T1000 (cell line): ENCODE measurements around the gene UBE2E2.

Experiments
- DNase-seq: peaks from one replicate; lab custom pipeline; 2025; ENCODE audit warnings: mixed read lengths; lab: John Stamatoyannopoulos, UW

UBE2E2 gene

DNA sequence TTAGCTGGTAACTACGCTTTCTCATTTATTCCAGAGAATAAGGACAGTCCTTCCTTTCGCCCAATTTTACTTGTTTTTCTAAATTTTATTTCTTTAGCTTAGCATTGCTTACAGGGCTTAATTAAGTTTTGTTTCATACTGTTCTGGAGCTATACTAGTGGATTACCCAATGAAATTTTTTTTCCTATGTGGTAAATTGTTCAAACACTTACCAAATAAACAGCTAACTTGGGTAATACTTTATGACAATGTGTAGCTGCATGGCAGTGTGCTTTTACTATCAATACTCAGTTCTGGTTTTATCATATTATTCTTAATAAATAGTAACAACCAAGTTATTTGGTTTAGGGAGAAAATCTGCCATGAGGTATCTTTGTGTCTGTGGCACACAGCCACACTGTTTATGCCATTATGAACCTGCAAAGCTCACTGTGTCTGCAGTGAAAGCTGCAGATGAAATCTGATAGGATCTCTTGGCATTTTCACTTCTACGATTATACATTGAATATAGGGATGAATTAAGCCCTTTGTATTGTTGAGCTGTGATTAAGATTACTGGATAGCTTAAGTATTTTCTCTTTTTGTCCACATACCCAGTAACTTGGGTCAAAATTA, 37.2 kb downstream of the UBE2E2 start:
- DNase-seq: no peak

- no peak for DNase-seq
These were observed 38.1 kb downstream of the UBE2E2 start for GRCh38 chr3:23241256-23241655.

GRCh38 chr3:23242106-23242505, 39.0 kb downstream of the UBE2E2 start:
- DNase-seq: no peak

DNA sequence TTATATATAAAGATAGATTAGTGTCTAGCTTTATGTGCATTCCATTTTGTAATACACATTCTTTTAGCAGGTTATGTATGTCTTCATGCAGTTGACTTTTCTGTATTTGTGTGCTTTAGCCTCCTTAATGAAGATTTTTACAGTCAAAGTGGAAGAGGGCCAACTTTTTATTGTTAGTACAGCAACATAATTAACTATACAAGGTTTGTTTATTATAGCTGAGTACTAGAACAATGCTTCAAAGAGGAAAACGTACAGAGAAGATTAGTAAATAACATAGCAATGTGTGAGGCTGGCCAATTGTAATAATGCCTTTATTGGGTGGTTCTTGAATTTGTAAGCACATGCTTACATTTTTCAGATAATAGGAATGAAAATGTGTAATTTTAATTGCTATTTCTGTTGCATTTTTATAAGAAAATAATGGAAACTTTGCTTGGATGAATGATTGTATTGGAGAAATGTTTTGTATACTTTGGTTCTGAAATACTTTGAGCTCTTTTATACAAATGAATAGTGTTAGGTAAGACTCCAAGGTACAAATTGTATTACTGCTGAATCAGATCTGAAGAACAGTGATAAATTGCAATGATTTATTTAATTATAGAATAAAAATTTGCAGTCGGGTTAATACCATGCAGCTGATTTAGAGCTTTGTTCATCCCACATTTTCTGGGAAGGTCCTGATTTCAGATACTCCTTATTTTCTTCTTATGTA, 41.4 kb downstream of the UBE2E2 start:
- DNase-seq: no peak

DNA sequence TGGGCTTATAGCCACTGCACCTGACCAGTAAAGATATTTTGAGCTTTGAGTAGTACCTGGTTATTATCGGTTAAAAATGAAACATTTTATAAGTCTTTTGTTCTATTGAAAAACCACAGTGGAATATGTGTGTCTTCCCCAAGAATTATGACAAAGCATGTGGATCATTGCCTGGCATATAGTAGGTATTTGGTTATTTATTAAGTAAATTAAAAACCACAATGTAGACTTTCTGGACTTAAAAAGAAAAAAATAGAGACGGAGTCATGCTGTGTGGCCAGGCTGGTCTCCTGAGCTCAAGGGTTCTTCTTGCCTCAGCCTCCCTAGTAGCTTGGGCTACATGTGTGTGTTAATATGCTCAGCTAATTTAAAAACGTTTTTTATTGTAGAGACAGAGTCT, 43.5 kb downstream of the UBE2E2 start:
- no peak for DNase-seq

DNA sequence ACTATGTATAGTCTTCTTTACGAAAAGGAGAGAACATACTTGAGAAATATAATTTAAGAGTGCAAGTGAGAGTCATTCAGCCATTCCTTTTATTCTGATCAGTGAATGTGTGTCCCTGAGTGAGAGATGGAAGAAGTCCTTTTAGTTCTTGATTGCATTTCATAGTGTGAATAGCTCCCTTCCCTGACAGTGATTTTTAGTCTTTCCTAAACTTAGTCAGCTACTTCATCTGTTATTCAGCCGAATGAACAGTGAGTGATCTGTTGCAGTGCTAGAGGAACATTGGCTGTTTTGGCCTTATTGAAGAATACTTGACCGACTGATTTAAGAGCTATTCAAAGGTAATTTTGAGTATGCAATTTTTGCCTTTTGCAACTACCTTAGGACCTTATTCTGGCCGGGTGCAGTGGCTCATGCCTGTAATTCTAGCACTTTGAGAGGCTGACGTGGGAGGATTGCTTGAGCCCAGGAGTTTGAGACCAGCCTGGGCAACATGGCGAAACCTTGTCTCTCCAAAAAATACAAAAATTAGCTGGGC, 45.5 kb downstream of the UBE2E2 start:
- DNase-seq: no peak

DNA sequence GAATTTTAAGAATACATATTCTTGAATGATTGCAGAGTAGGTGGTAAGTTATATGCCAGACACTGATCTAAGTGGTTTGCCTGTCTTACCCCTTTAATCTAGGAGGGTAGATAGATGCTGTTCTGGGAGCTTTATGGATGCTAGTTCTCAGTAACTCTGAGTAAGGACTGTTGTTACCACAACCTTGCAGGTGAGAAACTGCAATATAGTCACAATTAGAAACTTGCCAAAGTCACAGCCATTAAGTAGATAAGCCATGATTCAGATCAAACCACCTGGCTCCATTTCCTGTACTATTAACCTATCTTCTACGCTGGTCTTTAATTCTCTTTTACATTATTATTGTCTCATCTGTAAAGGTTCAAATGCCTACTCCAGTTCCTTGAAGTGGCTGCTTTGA, 46.8 kb downstream of the UBE2E2 start:
- DNase-seq: no peak

GRCh38 chr3:23252122-23252521, 49.0 kb downstream of the UBE2E2 start:
- no peak for DNase-seq

DNA sequence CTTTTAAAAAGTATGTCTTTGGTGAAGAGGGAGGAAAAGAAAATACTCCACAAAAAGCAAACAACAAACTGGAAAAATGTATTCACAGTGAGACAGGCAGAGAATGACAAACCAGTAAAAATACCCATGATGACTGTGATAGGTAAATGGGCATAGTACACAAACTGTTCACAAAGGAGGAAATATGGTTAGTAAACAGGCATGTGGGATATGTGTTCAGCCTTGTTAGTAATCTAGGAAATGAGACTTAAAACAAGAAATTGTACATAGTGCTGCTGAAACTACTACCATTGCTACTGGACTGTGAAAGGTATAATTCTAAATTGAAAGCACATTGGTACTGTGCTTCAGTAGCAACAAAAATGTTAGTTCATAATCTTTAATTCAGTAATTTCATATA, 50.1 kb downstream of the UBE2E2 start:
- no peak for DNase-seq

DNA sequence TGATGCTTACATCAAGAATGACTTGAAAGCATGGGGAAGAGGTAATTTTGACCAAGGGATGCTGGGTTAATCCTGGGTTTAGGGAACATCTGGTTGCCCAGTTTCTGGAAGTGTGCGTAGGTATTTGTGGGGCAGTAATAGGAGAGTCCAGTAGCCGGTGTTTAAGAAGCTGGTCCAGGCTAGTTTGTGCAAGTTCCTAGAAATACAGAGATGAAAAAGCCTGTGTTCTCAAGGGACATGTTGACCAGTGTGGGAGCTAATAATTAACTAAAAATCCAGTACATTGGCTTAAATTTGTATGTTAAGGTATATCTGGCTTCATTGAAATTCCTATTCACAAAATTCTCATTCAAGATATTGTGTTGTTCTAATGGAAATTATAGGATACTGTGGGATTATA, 51.2 kb downstream of the UBE2E2 start:
- DNase-seq: no peak

DNA sequence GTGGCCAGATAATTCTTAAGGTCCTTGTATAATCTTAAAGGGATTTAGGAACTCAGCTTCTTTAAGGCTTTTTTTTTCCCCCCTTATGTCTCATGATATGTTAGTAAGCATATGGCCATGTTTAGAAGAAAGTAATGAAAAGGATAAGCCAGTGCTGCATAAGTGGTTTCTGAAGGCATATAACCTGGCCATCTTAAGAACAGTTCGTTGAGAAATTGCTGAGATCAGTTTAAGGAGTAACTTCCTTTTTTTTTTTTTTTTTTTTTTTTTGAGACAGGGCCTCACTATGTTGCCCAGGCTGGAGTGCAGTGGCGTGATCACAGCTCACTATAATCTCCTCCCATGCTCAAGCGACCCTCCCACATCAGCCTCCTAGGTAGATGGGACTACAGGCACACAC, 51.7 kb downstream of the UBE2E2 start:
- no peak for DNase-seq

- DNase-seq: no peak
These were observed 53.8 kb downstream of the UBE2E2 start for GRCh38 chr3:23256741-23257435.

DNA sequence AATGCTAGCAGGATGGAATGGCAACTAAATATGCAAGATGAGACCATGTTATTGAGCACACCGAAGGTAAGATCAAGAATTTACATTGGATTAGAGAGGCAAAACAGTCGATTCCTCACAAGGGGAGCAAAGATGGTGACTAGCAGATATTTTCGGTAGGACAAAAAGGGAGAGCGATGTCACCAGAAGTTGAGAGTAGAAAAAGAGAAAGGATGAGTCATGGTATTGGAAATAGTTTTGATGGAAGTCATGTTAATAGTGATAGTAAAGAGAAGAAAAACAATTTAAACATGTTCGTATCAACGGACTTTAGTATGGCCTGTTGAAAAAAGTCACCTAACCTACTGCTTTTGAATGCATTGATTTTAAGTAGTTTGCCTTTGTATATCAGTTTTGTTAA, 55.0 kb downstream of the UBE2E2 start:
- DNase-seq: no peak

DNA sequence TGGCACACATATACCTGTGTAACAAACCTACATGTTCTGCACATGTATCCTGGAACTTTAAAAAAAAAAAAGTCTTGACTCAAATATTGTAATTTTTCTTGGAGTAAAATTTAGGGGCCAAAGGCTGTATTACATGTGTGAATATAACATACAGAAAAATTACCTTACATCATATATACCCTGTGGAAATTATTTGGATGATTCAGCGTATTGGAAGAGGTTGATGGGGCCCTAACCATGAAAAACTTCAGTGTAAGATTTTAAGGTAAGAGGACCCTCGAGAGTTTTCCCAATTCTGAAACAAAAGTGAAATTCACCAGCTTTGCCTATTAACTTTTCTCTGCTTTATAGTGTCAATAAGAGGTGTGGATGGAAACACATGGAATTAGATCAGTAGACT, 56.4 kb downstream of the UBE2E2 start:
- no peak for DNase-seq

DNA sequence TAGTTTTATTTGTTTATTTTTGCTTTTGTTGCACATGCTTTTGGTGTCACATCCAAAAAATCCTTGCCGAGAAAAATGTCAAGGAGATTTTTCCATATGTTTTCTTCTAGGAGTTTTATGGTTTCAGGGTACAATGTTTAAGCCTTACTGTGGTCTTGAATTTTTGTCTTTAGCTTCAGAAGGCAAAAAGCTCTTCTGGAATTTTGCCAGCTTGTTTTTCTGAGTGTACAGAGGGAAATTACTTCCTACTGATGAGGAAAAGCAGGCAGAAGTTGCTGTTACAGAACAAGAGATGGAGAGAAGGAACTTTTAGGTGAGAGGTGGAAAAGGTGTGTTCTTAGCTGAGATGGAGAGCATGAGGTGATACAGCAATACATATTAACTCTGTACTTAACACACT, 59.6 kb downstream of the UBE2E2 start:
- DNase-seq: no peak

GRCh38 chr3:23263796-23264195, 60.7 kb downstream of the UBE2E2 start:
- no peak for DNase-seq

DNA sequence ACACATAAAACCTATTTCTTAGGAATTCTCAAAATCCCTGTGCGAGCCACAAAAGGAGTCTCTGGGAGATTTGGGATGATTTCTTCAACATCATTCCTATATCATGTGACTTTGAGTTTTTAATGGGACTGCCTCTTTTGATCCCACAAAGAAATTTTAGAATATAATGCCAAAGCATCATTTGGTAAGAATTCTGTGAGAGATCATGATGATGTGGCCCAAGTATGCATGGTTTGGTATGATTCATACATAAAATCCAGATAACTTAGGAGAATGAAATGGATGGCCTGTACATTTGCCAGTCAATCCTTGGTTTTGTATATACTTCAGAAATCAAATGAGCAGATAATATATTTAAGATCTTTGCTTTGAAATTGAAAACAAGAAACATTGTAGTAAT, 61.3 kb downstream of the UBE2E2 start:
- no peak for DNase-seq

- no peak for DNase-seq
These were observed 67.3 kb downstream of the UBE2E2 start for GRCh38 chr3:23270423-23270822.

DNA sequence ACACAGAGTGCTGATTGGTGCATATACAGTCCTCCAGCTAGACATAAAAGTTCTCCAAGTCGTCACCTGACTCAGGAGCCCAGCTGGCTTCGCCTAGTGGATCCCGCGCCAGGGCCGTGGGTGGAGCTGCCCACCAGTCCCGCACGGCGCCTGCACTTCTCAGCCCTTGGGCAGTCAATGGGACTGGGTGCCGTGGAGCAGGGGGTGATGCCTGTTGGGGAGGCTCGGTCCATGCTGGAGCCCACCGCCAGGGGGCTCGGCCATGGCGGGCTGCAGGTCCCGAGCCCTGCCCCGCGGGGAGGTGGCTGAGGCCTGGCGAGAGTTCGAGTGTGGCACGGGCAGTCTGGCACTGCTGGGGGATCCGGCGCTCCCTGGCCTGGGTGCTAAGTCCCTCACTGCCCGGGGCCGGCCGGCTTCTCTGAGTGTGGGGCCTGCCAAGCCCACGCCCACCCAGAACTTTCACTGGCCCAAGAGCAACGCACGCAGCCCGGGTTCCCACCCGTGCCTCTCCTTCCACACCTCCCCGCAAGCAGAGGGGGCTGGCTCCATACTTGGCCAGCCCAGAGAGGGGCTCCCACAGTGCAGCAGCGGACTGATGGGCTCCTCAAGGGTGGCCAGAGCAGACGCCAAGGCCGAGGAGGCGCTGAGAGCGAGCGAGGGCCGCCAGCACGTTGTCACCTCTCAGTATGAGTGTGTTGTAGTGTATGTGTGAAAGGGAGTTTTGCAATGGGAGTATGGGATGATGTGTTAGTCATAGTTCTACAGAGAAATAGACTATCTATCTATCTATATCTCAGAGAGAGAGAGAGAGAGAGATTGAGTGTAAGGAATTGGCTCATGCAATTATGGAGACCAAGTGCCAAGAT, 69.0 kb downstream of the UBE2E2 start:
- no peak for DNase-seq

DNA sequence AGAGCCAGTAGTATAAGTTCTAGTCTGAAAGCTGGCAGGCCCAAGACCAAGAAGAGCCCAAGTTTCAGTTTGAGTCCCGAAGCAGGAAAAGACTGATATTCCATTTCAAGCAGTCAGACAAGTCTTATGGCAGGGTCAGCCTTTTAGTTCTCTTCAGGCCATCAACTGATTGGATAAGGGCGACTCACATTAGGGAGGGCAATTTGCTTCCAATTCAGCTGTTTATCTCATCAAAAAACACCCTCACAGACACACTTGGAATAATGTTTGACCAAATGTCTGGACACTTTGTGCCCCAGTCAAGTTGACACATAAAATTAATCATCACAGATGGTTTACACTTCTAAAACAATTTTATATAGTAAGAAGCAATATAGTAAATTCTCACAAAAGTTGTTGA, 69.7 kb downstream of the UBE2E2 start:
- DNase-seq: no peak

- DNase-seq: no peak
These were observed 71.9 kb downstream of the UBE2E2 start for GRCh38 chr3:23275061-23275460.

- DNase-seq: no peak
These were observed 72.7 kb downstream of the UBE2E2 start for GRCh38 chr3:23275814-23276213.
